TTC549 (cell line): ENCODE measurements around the gene CEACAM16.
"Not testable (repeated sequence)": the region's sequence is repeated elsewhere in the genome, so short reads cannot be mapped to it uniquely, and the experiment has no call there.

Experiments used
- FAIRE-seq: peaks from 2 replicates; lab custom pipeline; 2012; peaks lifted over from hg19 to GRCh38; lab: Jason Lieb, UNC

The CEACAM16 gene

DNA sequence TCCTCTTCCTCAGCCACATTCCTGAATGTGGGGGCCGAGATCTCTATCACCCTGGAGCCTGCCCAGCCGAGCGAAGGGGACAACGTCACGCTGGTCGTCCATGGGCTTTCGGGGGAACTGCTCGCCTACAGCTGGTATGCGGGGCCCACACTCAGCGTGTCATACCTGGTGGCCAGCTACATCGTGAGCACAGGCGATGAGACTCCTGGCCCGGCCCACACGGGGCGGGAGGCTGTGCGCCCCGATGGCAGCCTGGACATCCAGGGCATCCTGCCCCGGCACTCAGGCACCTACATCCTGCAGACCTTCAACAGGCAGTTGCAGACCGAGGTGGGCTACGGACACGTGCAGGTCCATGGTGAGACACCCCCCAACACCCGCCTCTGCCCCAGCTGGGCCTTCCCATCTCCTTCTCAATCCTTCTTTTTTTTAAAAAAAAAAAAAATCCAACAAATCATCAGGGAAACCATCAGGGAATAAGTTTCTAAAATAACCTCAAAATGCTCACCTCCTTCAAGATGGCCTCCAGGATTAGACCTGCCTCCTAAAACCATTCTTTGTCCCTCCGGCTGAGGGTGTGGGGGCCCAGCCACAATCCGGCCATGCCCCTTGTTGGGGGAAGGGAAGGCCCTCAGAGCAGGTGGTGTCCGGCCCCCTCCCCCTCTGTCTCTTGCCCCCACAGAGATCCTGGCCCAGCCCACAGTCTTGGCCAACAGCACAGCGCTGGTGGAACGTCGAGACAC, 4.6 kb downstream of the CEACAM16 start:
- no peak for FAIRE-seq

DNA sequence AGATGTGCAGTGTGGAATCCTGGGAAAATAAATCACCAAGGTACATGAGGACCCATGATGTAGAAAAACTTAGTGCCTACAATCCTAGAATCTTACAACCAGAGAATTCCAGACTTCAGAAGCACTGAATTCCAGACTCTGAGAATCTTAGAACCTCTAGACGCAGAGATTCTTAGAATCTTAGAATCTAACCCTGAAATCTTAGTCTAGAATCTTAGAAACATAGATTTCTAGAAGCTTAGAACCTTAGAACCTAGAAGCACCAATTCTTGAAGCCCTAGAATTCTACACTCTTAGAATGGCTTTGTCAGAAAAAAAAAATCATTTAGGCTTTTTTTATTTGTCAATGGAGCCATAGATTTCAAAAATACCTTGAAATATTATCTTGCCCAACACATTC, 6.0 kb downstream of the CEACAM16 start:
- FAIRE-seq: no peak

DNA sequence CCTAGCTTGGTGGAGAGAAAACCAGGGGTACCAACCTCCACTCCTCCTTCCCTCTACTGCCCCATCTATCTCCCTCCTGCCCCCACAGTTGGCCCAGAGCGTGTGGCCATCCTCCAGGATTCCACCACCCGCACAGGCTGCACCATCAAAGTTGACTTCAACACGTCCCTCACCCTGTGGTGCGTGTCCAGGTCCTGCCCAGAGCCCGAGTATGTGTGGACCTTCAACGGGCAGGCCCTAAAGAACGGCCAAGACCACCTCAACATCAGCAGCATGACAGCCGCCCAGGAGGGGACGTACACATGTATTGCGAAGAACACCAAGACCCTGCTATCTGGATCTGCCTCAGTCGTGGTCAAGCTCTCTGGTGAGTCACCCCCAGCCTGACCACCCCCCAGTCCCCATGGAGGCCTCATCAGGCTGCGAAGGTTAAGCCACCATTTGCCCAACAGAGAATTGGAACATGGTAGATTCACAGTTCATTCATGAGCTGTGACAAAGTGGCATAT, 6.6 kb downstream of the CEACAM16 start:
- FAIRE-seq: no peak

DNA sequence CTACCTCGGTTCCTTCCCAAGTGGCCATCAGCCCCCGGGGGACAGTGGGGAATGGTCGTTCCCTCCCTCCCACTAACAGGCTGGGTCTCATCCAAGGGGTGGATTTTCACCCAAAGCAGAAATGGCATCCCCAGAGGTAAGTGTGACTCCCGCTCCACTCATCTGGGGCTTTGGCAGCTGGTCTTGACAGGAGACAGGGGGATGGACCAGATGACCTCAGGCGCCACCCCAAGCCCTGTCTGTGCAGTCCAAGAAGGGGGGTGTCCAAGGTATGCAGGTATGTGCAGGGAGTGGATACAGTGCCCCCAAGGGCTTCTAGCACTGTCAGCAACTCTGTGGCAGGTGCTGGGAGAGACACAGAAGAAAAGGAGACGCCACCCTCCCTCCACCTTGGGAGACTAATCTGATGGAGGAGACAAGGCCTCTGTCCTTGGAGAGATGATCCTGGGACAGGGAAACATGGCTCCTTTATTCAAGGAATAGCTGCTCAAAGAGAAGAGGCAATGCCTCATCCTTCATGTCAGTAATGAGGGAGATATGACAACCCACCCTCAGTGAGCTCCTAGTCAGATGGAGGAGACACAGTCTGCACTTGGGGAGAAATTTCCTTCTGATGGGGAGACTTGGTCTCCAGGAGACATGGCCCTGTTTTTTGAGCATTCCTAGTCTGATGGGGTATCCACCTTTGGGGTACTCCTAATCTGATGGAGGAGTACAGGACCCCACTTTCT, 7.7 kb downstream of the CEACAM16 start:
- FAIRE-seq: no peak

DNA sequence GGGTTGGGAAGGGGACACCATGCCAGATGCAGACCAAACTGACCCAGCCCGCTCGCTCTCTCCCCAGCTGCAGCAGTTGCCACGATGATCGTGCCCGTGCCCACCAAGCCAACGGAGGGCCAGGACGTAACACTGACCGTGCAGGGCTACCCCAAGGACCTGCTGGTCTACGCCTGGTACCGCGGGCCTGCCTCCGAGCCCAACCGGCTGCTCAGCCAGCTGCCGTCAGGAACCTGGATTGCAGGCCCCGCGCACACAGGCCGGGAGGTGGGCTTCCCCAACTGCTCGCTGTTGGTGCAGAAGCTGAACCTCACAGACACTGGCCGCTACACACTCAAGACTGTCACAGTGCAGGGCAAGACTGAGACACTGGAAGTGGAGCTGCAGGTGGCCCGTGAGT, 8.8 kb downstream of the CEACAM16 start:
- FAIRE-seq: no peak

DNA sequence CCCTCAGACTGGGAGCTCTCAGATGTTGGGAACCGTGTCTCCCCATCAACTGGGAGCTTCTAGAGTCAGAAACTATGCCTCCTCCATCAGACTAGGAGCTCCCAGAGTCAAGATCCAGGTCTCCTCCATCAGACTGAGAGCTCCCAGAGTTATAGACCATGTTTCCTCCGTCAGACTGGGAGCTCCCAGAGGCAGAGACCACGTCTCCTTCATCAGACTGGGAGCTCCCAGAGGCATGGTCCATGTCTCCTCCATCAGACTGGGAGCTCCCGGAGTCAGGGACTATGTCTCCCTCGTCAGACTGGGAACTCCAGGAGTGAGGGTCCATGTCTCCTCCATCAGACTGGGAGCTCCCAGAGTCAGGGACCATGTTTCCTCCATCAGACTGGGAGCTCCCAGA, 10.0 kb downstream of the CEACAM16 start:
- FAIRE-seq: no peak

DNA sequence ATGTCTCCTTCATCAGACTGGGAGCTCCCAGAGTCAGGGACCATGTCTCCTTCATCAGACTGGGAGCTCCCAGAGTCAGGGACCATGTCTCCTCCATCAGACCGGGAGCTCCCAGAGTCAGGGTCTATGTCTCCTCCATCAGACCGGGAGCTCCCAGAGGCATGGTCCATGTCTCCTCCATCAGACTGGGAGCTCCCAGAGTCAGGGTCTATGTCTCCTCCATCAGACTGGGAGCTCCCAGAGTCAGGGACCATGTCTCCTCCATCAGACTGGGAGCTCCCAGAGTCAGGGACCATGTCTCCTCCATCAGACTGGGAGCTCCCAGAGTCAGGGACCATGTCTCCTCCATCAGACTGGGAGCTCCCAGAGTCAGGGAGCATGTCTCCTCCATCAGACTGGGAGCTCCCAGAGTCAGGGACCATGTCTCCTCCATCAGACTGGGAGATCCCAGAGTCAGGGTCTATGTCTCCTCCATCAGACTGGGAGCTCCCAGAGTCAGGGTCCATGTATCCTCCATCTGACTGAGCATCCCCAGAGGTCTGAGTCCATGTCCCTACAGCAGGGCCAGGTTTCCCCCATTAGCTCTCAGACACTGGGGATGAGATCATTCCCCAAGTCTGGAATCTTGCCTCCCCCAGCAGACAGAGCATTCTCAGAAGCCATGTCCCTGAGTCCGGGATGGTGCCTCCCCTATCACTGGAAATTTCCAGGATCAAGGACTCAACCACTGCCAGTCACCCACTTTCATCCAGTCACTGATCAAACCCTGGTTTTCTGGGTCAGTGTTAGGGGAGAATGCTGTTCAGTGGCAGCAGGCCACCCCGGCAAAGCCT, 10.7 kb downstream of the CEACAM16 start:
- FAIRE-seq: not testable (repeated sequence)

DNA sequence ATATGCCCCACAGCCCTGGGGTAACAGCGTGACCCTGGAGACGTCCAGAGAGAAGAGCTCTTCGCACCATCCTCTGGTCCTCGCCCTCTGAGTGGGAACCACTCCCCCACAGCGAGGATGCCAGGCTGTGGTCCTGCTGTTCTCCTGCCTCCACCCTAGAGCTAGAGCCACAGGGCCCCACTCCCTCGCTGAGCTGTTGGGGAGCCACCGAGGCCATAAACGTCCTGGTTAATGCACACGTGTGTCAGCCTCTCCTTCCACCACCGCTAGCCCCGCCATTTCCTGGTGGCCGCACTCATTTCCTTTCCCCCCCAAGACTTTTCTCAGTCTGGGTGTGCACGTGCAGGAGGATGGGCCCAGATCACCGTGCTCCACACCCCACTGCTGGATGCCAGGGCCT, 11.5 kb downstream of the CEACAM16 start:
- no peak for FAIRE-seq

DNA sequence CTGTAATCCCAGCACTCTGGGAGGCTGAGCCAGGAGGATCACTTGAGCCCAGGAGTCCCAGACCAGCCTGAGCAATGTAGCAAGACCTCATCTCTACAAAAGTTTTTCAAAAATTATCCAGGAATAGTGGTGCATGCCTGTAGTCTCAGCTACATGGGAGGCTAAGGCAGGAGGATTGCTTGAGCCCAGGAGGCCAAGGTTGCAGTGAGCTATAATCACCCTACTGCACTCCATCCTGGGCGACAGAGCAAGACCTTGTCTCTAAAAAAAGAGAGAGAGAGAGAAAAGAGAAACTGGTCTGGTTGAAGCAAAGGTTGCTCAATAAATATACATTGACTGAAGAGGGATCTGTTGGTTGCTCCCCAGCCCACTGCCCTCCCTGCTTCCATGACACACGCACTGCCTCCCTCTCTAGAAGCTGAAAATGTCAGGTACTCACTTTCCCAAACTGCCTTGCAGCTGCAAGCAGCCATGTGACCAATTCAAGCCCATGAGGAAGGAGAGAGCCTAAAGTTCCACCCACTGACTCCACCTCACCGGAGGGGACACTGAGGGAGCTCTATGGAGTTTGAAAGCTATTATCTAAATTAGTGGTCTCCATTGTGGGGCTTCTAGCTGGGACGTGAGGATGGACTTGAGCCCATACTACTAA, 14.0 kb downstream of the CEACAM16 start:
- no peak for FAIRE-seq

DNA sequence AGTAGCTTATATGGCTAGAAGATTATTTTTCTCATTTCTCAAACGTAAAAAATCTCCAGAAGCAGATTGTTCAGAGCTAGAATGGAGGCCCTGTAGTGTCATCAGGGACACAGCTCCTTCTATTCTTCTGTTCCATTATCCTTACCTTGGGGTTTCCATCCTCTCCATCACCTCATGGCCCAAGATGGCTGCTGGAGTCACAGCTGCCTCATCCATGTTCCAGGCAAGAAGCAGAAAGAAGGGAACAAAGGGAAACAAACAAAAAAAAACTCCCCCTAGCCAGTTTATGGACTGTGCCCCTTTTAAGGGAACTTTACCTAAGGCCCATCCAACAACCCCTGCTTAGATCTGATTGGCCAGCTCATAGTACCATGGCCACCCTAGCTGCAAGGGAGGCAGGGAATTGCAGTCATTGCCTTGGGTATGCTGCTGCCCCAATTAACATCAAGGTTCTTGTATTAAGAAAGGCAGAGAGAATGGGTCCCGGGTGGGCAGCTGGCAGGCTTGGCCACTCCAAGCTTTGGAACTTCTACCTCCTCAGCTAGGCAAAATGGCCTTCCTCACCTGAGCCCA, 15.7 kb downstream of the CEACAM16 start:
- no peak for FAIRE-seq

DNA sequence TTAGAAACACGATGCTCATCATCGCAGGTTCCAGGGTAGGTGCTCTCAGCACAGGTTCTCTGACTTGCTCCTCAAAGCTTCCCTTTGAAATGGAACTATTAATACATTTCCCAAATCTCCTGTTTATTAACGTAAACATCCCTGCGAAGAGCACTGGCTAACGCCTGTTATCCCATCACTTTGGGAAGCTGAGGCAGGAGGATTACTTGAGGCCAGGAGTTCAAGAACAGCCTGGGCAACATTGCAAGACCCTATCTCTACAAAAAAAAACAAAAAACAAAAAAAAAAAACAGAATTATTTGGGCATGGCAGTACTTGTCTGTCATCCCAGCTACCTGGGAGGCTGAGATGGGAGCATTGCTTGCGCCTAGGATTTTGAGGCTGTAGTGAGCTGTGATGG, 18.7 kb downstream of the CEACAM16 start:
- no peak for FAIRE-seq

DNA sequence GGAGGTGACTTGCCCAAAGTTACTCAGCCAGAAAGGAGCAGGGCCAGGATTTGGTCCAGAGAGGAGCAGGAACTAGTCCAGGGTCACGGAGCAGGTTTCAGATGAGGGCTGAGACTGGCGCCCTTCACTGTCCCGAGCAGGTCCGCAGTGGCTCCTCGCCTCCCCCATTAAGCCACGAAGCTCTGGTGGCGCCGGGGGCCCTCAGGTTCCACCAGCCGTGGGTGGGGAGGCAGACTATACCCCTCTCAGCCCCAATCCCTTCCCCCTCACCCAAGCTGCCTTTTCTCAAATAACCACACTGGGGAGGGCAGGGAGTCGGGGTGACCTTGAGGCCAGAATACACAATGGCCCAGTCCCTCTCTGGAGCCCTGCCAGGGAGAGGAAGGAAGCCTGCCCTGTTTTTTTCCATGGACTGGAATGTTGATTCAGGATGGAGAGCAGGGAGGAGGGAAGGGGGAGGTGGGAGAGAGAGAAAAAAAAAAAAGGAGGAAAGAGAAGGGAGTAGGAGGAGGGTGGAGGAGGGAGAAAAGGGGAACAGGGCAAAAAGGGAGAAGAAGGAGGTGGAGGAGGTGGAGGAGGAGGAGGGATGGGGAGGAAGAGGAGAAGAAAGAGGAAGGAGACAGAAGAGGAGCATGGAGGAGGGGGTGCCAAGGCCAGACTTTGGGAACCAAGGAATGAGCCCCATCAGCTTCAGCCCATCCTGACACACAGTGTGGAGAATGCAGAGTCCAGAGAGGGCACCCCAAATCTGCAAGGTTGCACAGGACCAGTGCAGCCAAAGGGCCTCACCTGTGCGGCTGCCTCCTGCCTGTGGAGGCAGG, 19.7 kb downstream of the CEACAM16 start:
- no peak for FAIRE-seq

DNA sequence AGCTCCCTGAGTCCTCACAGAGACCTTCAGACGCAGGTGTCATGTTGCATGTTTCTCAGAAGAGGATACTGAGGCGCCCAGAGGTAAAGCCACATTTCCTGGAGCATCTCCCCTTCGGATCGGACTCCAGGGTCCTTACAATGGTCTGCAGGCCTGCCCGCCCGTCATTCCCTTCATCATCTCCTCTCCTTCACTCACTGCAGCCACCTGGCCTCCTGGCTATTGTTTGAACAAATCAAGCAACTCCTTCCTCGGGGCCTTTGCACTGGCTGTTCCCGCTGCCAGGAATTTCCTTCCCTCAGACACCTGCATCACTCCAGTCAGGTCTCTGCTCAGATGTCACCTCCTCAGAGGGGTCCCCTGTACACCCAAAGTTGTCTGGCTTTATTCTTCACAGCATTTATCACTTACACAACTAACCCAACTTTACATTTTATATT, 20.3 kb downstream of the CEACAM16 start:
- no peak for FAIRE-seq

DNA sequence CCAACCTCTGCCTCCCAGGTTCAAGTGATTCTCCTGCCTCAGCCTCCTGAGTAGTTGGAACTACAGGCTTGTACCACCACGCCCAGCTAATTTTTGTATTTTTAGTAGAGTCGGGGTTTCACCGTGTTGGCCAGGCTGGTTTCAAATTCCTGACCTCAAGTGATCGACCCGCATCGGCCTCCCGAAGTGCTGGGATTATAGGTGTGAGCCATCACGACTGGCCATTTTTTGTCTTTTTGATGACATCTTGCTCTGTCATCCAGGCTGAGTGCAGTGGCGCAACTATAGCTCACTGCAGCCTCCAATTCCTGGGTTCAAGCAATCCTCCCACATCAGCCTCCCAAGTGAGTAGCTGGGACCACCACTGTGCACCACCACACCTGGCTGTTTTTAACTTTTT, 21.4 kb downstream of the CEACAM16 start:
- FAIRE-seq: not testable (repeated sequence)

DNA sequence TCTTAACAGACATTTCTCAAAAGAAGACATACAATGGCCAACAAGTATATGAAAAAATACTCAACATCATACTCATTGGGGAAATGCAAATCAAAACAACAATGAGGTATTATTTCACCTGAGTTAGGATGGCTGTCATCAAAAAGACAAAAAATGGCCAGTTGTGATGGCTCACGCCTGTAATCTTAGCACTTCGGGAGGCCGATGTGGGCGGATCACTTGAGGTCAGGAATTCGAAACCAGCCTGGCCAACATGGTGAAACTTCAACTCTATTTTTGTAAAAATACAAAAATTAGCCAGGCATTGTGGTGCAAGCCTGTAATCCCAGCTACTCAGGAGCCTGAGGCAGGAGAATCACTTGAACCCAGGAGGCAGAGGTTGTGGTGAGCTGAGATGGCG, 22.0 kb downstream of the CEACAM16 start:
- FAIRE-seq: no peak

DNA sequence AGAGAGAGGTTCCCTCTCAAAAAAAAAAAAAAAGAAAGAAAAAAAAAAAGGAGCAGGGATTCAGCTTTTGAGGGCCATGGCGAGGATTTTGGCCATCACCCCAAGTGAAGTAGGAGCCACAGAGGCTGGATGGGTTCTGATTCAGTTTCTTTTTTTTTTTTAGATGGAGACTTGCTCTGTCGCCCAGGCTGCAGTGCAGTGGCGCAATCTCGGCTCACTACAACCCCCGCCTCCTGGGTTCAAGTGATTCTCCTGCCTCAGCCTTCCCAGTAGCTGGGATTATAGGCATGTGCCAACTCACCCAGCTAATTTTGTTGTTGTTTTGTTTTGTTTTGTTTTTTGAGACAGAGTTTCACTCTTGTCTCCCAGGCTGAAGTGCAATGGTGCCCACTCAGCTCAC, 22.4 kb downstream of the CEACAM16 start:
- FAIRE-seq: not testable (repeated sequence)

DNA sequence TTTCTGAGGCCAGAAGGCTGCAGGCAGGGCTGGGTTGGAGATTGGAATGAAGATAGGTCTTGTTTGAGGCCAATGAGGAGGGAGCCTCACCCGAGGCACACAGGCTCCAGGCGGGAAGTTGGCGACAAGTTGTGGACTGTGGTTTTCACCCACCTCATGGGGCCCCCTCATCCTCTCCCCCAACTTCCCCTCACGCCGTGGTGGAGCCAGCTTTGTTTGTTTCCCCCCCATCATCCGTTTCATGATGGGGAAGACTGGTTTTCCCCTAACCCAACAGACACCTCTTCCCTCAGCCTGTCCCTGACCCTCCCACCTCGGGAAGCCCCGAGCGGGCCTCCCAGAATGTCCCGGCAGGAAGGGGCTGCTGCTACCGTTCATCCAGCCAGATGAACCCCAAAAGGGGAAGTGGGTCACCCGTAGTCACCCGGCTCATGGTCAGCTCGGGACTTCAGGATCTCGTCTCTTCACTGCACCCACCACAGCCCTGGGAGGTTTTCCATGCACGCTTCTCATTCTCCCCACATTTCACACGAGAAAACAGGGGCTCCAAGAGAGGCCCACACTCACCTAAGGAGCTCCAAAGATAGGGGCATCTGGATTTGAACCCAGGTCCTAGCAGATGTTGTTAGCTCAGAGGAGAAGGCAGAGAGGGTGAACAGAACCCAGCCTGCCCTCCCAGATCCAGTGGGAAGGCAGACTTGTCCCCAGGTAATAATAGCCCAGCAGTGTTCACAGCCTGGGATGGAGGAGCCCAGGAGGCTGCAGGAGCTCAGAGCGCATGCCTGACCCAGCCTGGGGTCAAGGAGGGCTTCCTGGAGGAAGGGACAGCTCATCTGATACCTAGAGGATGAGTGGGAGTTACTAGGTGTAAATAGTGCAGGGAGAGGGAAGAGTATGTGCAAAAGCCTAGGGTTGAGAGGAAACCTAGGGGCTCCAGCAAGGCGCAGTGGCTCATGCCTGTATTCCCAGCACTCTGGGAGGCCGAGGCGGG, 23.5 kb downstream of the CEACAM16 start:
- FAIRE-seq: no peak

DNA sequence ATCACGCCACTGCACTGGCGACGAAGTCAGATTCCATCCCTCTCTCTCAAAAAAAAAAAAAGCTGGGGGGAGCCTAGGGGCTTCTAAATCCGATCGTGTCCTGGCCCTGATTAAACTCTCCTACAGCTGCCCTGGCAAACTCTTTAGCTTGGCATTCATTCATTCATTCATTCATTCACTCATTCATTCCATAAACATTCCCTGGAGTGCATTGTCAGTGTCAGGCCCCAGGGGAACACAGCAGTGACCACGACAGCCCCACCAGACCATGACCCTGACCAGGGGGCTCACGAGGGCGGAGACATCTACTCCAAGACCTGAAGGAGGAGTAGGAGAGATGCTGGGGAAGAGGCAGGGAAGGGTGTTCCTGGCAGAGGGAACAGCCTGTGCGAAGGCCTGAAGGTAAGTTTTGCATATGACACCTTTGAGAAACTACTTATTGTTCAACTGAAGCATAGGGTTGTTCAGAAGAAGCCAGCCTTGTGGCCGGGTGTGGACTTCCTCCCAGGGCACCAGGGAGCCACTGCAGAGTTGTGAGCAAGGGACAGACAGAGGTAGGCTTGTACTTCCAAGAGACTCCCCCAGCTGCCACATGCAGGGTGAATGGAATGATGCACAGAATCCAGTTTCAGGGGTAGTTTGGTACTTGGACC, 24.5 kb downstream of the CEACAM16 start:
- no peak for FAIRE-seq

DNA sequence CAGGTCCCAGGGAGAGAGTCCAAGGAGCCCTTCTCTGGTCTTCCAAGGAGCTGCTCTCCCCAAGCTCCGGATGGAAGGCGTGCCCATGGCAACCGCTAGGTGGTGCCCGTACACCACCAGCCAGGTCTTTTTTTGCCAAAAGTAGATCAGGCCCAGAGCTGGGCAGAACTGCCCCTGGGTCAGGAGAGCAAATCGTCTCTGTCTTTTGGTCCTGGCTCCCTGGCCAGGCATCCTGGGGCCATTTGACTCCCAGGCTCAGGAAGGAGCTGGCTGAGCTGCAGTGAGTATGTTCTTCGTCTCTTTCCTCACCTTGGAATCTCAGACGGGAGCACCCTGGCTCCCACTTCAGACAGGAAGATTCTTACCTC, 25.0 kb downstream of the CEACAM16 start:
- FAIRE-seq: peak; percentile 46
